Mesothelial cell of epicardium (in vitro differentiated cells): ENCODE measurements around the gene RHPN2. TPM values are rescaled to one million over a fixed set of nuclear protein-coding genes. Genes with fewer than 3 reads are reported as not detected.

ENCODE experiments used
- DNase-seq, 2 experiments: peaks; one replicate each; pipeline ENCODE4 v3.0.0; 2021; ENCODE audit warnings: low spot score in 2 of 2; ENCODE audit not compliant: unreplicated experiment in 2 of 2
- H3K27ac Mint-ChIP-seq: 2 replicates; pipeline ENCODE4 v1.8.0; 2021; ENCODE audit warnings: mixed read lengths
- H3K27me3 Mint-ChIP-seq: 2 replicates; pipeline ENCODE4 v1.8.0; 2021; ENCODE audit warnings: low read depth, mixed read lengths
- H3K36me3 Mint-ChIP-seq: 2 replicates; pipeline ENCODE4 v1.8.0; 2021; ENCODE audit warnings: mixed read lengths
- H3K4me1 Mint-ChIP-seq: 2 replicates; pipeline ENCODE4 v1.8.0; 2021; ENCODE audit warnings: mixed read lengths
- H3K4me3 Mint-ChIP-seq: 2 replicates; pipeline ENCODE4 v1.8.0; 2021; ENCODE audit warnings: mild to moderate bottlenecking, moderate library complexity, mixed read lengths
- H3K9me3 Mint-ChIP-seq: 2 replicates; pipeline ENCODE4 v1.8.0; 2021; ENCODE audit warnings: mixed read lengths
- total RNA-seq: library from RNA; stranded (reverse); gene quantifications from 3 replicates; pipeline ENCODE4 v1.2.1, GENCODE V29; 2021
- TF ChIP-seq, protein P1 (sequence below): fragments of 200-600 bp; sonication (generic); IDR thresholded peaks from one replicate; pipeline ENCODE4 v1.5.0; 2021; ENCODE audit warnings: antibody characterized with exemption; ENCODE audit not compliant: unreplicated experiment

The RHPN2 gene
- total RNA-seq, 1 donor from 2014 or later = 23.3 TPM

DNA sequence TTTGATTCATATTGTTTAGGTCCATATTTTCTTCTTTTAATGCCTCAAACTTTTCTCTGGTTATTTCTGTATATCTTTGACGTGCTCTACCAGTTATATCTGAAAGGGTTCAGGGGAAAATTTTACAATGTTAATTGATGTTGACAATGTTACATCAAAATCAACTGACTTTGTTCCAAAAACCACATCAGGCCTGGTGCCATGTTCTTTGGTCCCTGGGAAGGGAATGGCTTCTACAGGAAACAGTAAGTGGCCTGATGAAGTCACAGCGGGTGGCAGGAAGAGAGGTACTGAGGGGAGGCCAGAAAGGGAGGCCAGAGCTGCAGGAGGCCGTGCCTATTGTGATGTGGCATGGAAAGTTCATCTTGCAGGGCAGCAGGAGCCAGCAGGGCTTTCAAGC lies 131.1 kb downstream of the RHPN2 start:
- Mint-ChIP-seq H3K4me3 (no peak overlapping the region), H3K4me1 (no peaks in the 10 kb centered on the region), H3K27me3 (no peaks in the 10 kb centered on the region), H3K36me3 (peaks cover 48% of the 10 kb centered on the region), H3K27ac (no peak overlapping the region), H3K9me3 (peaks cover 9% of the 10 kb centered on the region)
- TF ChIP-seq, protein P1, sequence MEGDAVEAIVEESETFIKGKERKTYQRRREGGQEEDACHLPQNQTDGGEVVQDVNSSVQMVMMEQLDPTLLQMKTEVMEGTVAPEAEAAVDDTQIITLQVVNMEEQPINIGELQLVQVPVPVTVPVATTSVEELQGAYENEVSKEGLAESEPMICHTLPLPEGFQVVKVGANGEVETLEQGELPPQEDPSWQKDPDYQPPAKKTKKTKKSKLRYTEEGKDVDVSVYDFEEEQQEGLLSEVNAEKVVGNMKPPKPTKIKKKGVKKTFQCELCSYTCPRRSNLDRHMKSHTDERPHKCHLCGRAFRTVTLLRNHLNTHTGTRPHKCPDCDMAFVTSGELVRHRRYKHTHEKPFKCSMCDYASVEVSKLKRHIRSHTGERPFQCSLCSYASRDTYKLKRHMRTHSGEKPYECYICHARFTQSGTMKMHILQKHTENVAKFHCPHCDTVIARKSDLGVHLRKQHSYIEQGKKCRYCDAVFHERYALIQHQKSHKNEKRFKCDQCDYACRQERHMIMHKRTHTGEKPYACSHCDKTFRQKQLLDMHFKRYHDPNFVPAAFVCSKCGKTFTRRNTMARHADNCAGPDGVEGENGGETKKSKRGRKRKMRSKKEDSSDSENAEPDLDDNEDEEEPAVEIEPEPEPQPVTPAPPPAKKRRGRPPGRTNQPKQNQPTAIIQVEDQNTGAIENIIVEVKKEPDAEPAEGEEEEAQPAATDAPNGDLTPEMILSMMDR = no peak
- DNase-seq = no peak

DNA sequence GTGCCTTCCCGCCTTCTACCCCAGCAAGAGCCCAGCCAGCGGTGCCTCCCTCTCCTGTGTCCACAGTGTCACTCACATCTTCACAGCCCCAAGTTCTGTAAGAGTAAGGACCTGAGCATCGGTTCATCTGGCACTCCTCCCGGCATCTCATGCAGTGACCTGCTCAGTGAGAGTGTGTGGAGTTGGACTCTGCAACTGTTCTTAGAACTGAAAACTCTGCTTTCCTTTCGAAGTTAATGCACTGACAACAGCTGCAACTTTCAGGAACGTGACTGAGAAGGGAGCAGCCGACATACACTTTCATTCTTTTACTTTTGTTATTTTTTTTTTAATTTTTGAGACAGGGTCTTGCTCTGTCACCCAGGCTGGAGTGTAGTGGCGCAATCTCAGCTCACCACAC lies 134.1 kb downstream of the RHPN2 start:
- no peaks in the 10 kb centered on the region for H3K4me1 Mint-ChIP-seq
- H3K27ac Mint-ChIP-seq = no peak overlapping the region
- H3K9me3 Mint-ChIP-seq = peaks cover 14% of the 10 kb centered on the region
- DNase-seq = no peak
- H3K36me3 Mint-ChIP-seq = peaks cover 57% of the 10 kb centered on the region
- no peak overlapping the region for H3K4me3 Mint-ChIP-seq
- TF ChIP-seq, protein P1 = no peak
- no peaks in the 10 kb centered on the region for H3K27me3 Mint-ChIP-seq

DNA sequence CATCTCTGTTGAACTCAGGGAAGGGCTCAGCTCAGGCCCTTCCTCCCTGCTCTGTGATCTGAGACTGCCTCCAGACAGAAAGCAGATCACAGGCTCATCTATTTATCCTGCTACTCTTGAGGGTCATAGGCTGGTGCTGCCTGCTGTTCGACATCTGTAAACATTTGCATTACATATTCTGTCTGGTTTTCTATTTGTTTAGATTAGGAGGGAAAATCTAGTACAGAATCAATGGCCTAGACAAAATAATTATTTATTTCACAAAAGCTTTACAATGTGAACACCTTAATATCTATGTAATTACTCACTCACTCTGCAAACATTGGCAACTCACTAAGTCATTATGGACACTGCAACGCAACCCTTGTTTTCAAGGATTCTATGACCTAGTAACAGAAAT lies 135.9 kb downstream of the RHPN2 start:
- TF ChIP-seq, protein P1 = no peak
- H3K27me3 Mint-ChIP-seq = no peaks in the 10 kb centered on the region
- no peak overlapping the region for H3K27ac Mint-ChIP-seq
- H3K4me1 Mint-ChIP-seq = no peaks in the 10 kb centered on the region
- peaks cover 58% of the 10 kb centered on the region for H3K36me3 Mint-ChIP-seq
- H3K4me3 Mint-ChIP-seq = no peak overlapping the region
- H3K9me3 Mint-ChIP-seq = peaks cover 14% of the 10 kb centered on the region
- DNase-seq = no peak

Other genes with a start within 250 kb of the RHPN2 start
- 0.51 to 1.2 TPM (median 0.65 TPM) in 3 replicates for gene SLC7A9, start 195.1 kb downstream of the RHPN2 start, total RNA-seq
- gene CEP89, start 92.9 kb downstream of the RHPN2 start, total RNA-seq = 29.0 to 35.2 TPM (median 30.2 TPM) in 3 replicates
- 4.3 to 6.0 TPM (median 5.2 TPM) in 3 replicates for gene FAAP24, start 92.6 kb downstream of the RHPN2 start, total RNA-seq
- 10.5 to 13.5 TPM (median 10.7 TPM) in 3 replicates for gene GPATCH1, start 16.3 kb upstream of the RHPN2 start, total RNA-seq
- gene WDR88, start 67.2 kb upstream of the RHPN2 start, total RNA-seq = not detected in 3 replicates
- 28.3 to 34.1 TPM (median 29.5 TPM) in 3 replicates for gene LRP3, start 129.4 kb upstream of the RHPN2 start, total RNA-seq
- 0.91 to 1.1 TPM (median 0.92 TPM) in 3 replicates for gene SLC7A10, start 161.0 kb upstream of the RHPN2 start, total RNA-seq
- 8.5 to 10.1 TPM (median 9.4 TPM) in 3 replicates for gene CEBPA, start 237.6 kb upstream of the RHPN2 start, total RNA-seq